Ectodermal cell (in vitro differentiated cells): Measurements from ENCODE around the gene SORCS2.

ENCODE experiments used
- H3K27ac ChIP-seq: 2 replicates; pipeline ENCODE4 v1.7.0; 2013; ENCODE audit warnings: mild to moderate bottlenecking, low read depth, low read length; ENCODE audit not compliant: insufficient read depth, poor library complexity, severe bottlenecking
- H3K27me3 ChIP-seq: 2 replicates; pipeline ENCODE4 v1.7.0; 2013; ENCODE audit warnings: mild to moderate bottlenecking, low read length; ENCODE audit not compliant: insufficient read depth, control insufficient read depth, poor library complexity, severe bottlenecking
- H3K36me3 ChIP-seq: one replicate; pipeline ENCODE4 v1.7.0; 2013; ENCODE audit warnings: low read length; ENCODE audit not compliant: control insufficient read depth, insufficient read depth
- H3K4me1 ChIP-seq: one replicate; pipeline ENCODE4 v1.7.0; 2013; ENCODE audit warnings: low read length; ENCODE audit not compliant: control insufficient read depth, insufficient read depth
- H3K4me3 ChIP-seq: 2 replicates; pipeline ENCODE4 v1.7.0; 2013; ENCODE audit warnings: low read depth, low read length, control low read depth; ENCODE audit not compliant: insufficient read depth
- H3K9me3 ChIP-seq: 2 replicates; pipeline ENCODE4 v1.7.0; 2013; ENCODE audit warnings: mild to moderate bottlenecking, low read length, moderate library complexity; ENCODE audit not compliant: control insufficient read depth
- WGBS, 2 experiments: methylation state at CpG; one replicate each; pipeline ENCODE4 v1.1.7; 2013; ENCODE audit warnings: missing lambda C conversion rate in 2 of 2; 5-methylcytosine and 5-hydroxymethylcytosine counted together

SORCS2 gene

GRCh38 chr4:7581477-7581876 lies 389.1 kb downstream of the SORCS2 start:
- Histone ChIP-seq H3K36me3 (no peaks in the 10 kb centered on the region), H3K4me1 (no peaks in the 10 kb centered on the region), H3K9me3 (no peaks in the 10 kb centered on the region), H3K27me3 (no peaks in the 10 kb centered on the region), H3K27ac (no peak overlapping the region), H3K4me3 (no peak overlapping the region)
- 45% methylated on average over 8 of the region's 8 CpGs for WGBS, 2 experiments

GRCh38 chr4:7582313-7583097 lies 390.2 kb downstream of the SORCS2 start:
- Histone ChIP-seq H3K4me1 (no peaks in the 10 kb centered on the region), H3K4me3 (no peak overlapping the region), H3K27ac (no peak overlapping the region), H3K27me3 (no peaks in the 10 kb centered on the region), H3K9me3 (no peaks in the 10 kb centered on the region), H3K36me3 (no peaks in the 10 kb centered on the region)
- WGBS, 2 experiments, result 94% methylated on average over 15 of the region's 16 CpGs

- H3K36me3 ChIP-seq, result no peaks in the 10 kb centered on the region
- WGBS, 2 experiments, result 93 to 100% methylated on average over 1 of the region's 1 CpG
- no peaks in the 10 kb centered on the region for H3K27me3 ChIP-seq
- no peaks in the 10 kb centered on the region for H3K9me3 ChIP-seq
- no peak overlapping the region for H3K27ac ChIP-seq
- no peak overlapping the region for H3K4me3 ChIP-seq
- H3K4me1 ChIP-seq, result no peaks in the 10 kb centered on the region
Measured at GRCh38 chr4:7584098-7584497, 391.8 kb downstream of the SORCS2 start.

DNA sequence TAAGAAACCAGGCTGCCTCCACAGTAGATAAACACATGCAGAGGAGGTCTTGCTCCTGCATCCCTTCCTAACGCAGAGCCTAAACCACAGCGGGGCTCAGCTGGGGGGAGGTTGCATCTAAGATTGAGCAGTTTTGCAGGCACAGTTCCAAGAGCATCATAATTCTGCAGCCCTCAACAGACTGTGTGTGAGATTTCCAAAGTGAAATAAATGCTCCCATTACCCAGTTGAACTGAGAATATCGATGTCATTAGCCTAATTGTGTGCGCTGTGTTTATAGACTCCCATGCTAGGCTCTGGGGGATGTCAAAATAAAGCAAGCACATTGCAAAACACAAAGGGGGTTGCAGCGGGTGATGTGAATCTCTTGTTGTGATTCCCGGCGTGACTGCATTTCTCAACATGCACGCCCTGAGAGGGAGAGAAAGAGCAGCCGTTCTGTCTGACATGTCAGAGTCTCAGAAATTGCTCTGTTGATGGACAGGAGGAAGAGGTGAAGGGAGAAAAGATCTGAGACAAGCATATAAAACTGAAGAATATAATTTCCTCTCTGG lies 392.3 kb downstream of the SORCS2 start:
- Histone ChIP-seq H3K36me3 (no peaks in the 10 kb centered on the region), H3K27ac (no peak overlapping the region), H3K4me1 (no peaks in the 10 kb centered on the region), H3K27me3 (no peaks in the 10 kb centered on the region), H3K4me3 (no peak overlapping the region), H3K9me3 (no peaks in the 10 kb centered on the region)
- WGBS, 2 experiments, result 90 to 93% methylated on average over 9 of the region's 9 CpGs

GRCh38 chr4:7585768-7586167 lies 393.4 kb downstream of the SORCS2 start:
- H3K4me1 ChIP-seq, result no peaks in the 10 kb centered on the region
- WGBS, 2 experiments, result 95% methylated on average over 3 of the region's 3 CpGs
- no peaks in the 10 kb centered on the region for H3K27me3 ChIP-seq
- no peaks in the 10 kb centered on the region for H3K9me3 ChIP-seq
- no peak overlapping the region for H3K4me3 ChIP-seq
- no peak overlapping the region for H3K27ac ChIP-seq
- H3K36me3 ChIP-seq, result no peaks in the 10 kb centered on the region

DNA sequence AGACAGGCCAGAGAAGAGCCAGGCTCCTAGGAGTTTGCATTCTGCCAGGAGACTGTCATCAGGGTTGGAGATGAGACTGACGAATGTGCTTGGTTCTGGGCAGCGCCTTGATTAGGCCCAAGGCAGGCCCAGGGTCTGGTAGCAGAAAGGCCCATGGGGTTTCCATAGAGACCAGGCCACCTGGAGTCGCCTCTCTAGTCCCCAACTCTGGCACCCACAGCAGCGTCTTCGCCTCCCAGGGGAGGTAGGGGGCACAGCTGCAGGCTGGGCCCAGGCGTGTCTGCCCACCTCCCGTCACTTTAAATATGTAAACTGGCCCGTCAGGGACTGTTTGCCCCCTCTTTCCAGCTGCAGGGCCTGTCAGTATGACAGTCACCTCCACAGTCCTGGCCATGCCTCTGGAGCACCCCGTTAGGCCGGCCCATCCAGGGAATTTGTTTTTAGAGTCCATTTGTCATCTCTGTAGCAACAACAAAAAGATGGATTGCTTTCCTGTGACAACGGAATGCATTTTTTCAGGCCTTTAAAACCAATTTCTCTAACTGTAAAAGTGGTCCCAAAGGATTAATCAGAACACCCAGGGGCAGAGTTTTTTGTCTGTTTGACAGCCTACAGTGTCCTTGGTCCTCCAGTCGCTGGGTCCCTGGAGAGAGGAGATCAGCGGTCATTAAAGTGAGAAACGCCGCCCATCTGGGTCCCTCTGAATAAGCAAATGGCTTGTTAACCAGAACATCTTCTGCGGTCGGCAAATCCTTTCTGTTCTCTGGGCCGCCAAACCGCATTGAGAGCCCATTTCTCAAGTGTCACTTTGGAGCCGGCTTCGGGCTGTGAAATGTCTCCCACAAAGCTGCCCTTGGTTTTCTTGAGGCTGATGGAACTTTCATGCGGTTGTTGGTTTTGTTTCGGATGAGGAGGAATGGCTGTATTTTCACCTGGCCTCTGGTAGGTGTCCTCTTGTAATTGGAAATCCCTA lies 395.4 kb downstream of the SORCS2 start:
- no peak overlapping the region for H3K27ac ChIP-seq
- no peaks in the 10 kb centered on the region for H3K36me3 ChIP-seq
- 72 to 74% methylated on average over 23 of the region's 23 CpGs for WGBS, 2 experiments
- peaks cover 9% of the 10 kb centered on the region for H3K4me1 ChIP-seq
- H3K27me3 ChIP-seq, result no peaks in the 10 kb centered on the region
- H3K9me3 ChIP-seq, result no peaks in the 10 kb centered on the region
- H3K4me3 ChIP-seq, result no peak overlapping the region

- H3K9me3 ChIP-seq, result no peaks in the 10 kb centered on the region
- 77 to 83% methylated on average over 7 of the region's 7 CpGs for WGBS, 2 experiments
- H3K4me1 ChIP-seq, result peaks cover 12% of the 10 kb centered on the region
Measured at GRCh38 chr4:7590189-7590588, 397.9 kb downstream of the SORCS2 start.

GRCh38 chr4:7590899-7591298 lies 398.6 kb downstream of the SORCS2 start:
- 96 to 97% methylated on average over 8 of the region's 8 CpGs for WGBS, 2 experiments
- no peaks in the 10 kb centered on the region for H3K36me3 ChIP-seq
- H3K27me3 ChIP-seq, result no peaks in the 10 kb centered on the region
- H3K27ac ChIP-seq, result no peak overlapping the region
- H3K4me1 ChIP-seq, result peaks cover 19% of the 10 kb centered on the region
- H3K9me3 ChIP-seq, result no peaks in the 10 kb centered on the region
- no peak overlapping the region for H3K4me3 ChIP-seq

More at GRCh38 chr4:7590189-7590588, 397.9 kb downstream of the SORCS2 start:
- Histone ChIP-seq H3K27me3 (no peaks in the 10 kb centered on the region), H3K27ac (no peak overlapping the region), H3K4me3 (no peak overlapping the region), H3K36me3 (no peaks in the 10 kb centered on the region)

GRCh38 chr4:7591409-7592053 lies 399.2 kb downstream of the SORCS2 start:
- 62 to 75% methylated on average over 28 of the region's 28 CpGs for WGBS, 2 experiments
- no peak overlapping the region for H3K4me3 ChIP-seq

More at GRCh38 chr4:7591409-7592053, 399.2 kb downstream of the SORCS2 start:
- Histone ChIP-seq H3K27ac (peak overlapping the region; percentile 57), H3K36me3 (no peaks in the 10 kb centered on the region), H3K9me3 (no peaks in the 10 kb centered on the region), H3K4me1 (peaks cover 26% of the 10 kb centered on the region), H3K27me3 (no peaks in the 10 kb centered on the region)
